OCI-LY3 (cell line): Measurements from ENCODE around the gene KRTAP5-4.

Experiments
- H2AFZ ChIP-seq: fragments of 200-600, 300-600 bp; shearing (Covaris generic); 2 replicates; pipeline ENCODE4 v1.6.0; 2014; ENCODE audit warnings: antibody characterized with exemption, low read depth, low read length
- H3K27ac ChIP-seq: fragments of 200-600, 300-600 bp; sonication (generic); 2 replicates; pipeline ENCODE4 v1.5.1; 2014; ENCODE audit warnings: mild to moderate bottlenecking, low read length, moderate library complexity, mixed read lengths
- H3K27me3 ChIP-seq: fragments of 200-600, 300-600 bp; sonication (generic); 2 replicates; pipeline ENCODE4 v1.6.1; 2014; ENCODE audit warnings: low read depth, low read length, mixed read lengths
- H3K36me3 ChIP-seq: fragments of 200-600, 300-600 bp; sonication (generic); replicated peaks from 2 replicates; pipeline ENCODE3; 2014; ENCODE audit warnings: low read depth, low read length, mixed read lengths
- H3K4me1 ChIP-seq: fragments of 300-600, 200-600 bp; sonication (generic); 2 replicates; pipeline ENCODE4 v1.6.1; 2014; ENCODE audit warnings: low read length, mixed read lengths
- H3K4me2 ChIP-seq: fragments of 200-600, 300-600 bp; sonication (generic); 2 replicates; pipeline ENCODE4 v1.6.1; 2014; ENCODE audit warnings: low read length, mixed read lengths
- H3K4me3 ChIP-seq: fragments of 300-600, 200-600 bp; sonication (generic); 2 replicates; pipeline ENCODE4 v1.5.1; 2014; ENCODE audit warnings: antibody characterized with exemption, mild to moderate bottlenecking, low read length, moderate library complexity
- H3K79me2 ChIP-seq: fragments of 300-600, 200-600 bp; shearing (Covaris generic); 2 replicates; pipeline ENCODE4 v1.6.1; 2014; ENCODE audit warnings: mild to moderate bottlenecking, low read length, mixed read lengths
- H3K9ac ChIP-seq: fragments of 300-600, 200-600 bp; shearing (Covaris generic); 2 replicates; pipeline ENCODE4 v1.6.0; 2014; ENCODE audit warnings: mild to moderate bottlenecking, low read length, moderate library complexity
- H3K9me3 ChIP-seq: fragments of 200-600, 300-600 bp; shearing (Covaris generic); 2 replicates; pipeline ENCODE4 v1.6.1; 2014; ENCODE audit warnings: low read length, mixed read lengths; ENCODE audit not compliant: insufficient read depth
- H4K20me1 ChIP-seq: fragments of 200-600, 300-600 bp; sonication (generic); 2 replicates; pipeline ENCODE4 v1.6.1; 2016; ENCODE audit warnings: low read length, mixed read lengths; ENCODE audit not compliant: insufficient read depth
- EZH2phosphoT487 ChIP-seq: fragments of 200-600 bp; shearing (Covaris generic); IDR thresholded peaks from 2 replicates; pipeline ENCODE4 v1.6.1; 2018; ENCODE audit warnings: antibody characterized with exemption, mixed run types, low read depth
- TF ChIP-seq, protein P1 (sequence below): fragments of 200-600, 300-600 bp; sonication (generic); IDR thresholded peaks from 2 replicates; pipeline ENCODE4 v1.5.1; 2014; ENCODE audit warnings: antibody characterized with exemption, low read length, low read depth

The KRTAP5-4 gene

DNA sequence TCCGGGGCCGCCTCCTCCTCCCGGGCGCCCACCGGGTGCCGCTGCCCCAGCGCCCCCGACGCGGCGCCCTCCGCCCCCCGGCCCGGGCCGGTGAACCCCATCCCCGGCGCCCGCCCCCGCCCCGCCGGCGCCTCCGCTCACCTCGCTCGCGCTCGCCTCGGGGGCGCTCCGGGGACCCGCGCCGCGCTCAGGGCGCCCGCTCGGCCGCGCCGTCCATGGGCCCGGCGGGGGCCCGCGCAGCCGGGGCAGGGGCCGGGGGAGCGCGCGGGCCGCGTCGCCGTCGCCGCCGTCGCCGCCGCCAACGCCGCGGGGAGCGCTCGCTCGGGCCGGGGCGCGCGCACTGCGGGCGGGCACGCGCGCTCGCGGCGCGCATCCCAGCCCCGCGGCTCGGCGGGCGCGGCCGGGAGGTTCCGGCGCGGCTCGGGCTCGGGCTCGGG is 50.2 kb downstream of the KRTAP5-4 start:
- no peaks in the 10 kb centered on the region for H3K36me3 ChIP-seq
- H3K27me3 ChIP-seq, result peaks cover 15% of the 10 kb centered on the region
- no peaks in the 10 kb centered on the region for H3K9me3 ChIP-seq
- no peak for TF ChIP-seq EZH2phosphoT487
- TF ChIP-seq, protein P1, sequence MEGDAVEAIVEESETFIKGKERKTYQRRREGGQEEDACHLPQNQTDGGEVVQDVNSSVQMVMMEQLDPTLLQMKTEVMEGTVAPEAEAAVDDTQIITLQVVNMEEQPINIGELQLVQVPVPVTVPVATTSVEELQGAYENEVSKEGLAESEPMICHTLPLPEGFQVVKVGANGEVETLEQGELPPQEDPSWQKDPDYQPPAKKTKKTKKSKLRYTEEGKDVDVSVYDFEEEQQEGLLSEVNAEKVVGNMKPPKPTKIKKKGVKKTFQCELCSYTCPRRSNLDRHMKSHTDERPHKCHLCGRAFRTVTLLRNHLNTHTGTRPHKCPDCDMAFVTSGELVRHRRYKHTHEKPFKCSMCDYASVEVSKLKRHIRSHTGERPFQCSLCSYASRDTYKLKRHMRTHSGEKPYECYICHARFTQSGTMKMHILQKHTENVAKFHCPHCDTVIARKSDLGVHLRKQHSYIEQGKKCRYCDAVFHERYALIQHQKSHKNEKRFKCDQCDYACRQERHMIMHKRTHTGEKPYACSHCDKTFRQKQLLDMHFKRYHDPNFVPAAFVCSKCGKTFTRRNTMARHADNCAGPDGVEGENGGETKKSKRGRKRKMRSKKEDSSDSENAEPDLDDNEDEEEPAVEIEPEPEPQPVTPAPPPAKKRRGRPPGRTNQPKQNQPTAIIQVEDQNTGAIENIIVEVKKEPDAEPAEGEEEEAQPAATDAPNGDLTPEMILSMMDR, result no peak
- H3K79me2 ChIP-seq, result 0 out of 2 replicates have a peak, but pooled peaks cover 5% of the 10 kb centered on the region
- H3K9ac ChIP-seq, result no peak overlapping the region
- no peak overlapping the region for H3K27ac ChIP-seq
- peak overlapping the region; percentile 73; the same call in 1 of the 2 replicates for H3K4me3 ChIP-seq
- no peak overlapping the region for H2AFZ ChIP-seq
- peaks cover 30% of the 10 kb centered on the region for H4K20me1 ChIP-seq
- H3K4me2 ChIP-seq, result peak overlapping the region; percentile 75; the same call in 1 of the 2 replicates
- peaks cover 13% of the 10 kb centered on the region for H3K4me1 ChIP-seq
